HG02884 (cell line): ENCODE measurements around the gene AHRR.
"Not testable (repeated sequence)": the region's sequence is repeated elsewhere in the genome, so short reads cannot be mapped to it uniquely, and the experiment has no call there.

Experiments
- ATAC-seq: cut with Tn5 transposase; IDR thresholded peaks from one replicate; pipeline ENCODE4 v1.9.1; 2021; ENCODE audit warnings: mild to moderate bottlenecking, moderate library complexity; ENCODE audit not compliant: unreplicated experiment

Gene AHRR

GRCh38 chr5:483011-483410 is 161.5 kb downstream of the AHRR start:
- no peak for ATAC-seq

- ATAC-seq: no peak
Measured at GRCh38 chr5:483434-484140, 162.1 kb downstream of the AHRR start.

- ATAC-seq: no peak
Measured at GRCh38 chr5:484556-484955, 163.0 kb downstream of the AHRR start.

GRCh38 chr5:485113-485945 is 163.8 kb downstream of the AHRR start:
- ATAC-seq: no peak

GRCh38 chr5:485946-486491 is 164.5 kb downstream of the AHRR start:
- no peak for ATAC-seq

GRCh38 chr5:486597-486996 is 165.1 kb downstream of the AHRR start:
- ATAC-seq: not testable (repeated sequence)
